Activated CD4-positive, alpha-beta T cell treated with anti-CD3 and anti-CD28 coated beads, Interleukin-2, amount 50 U/mL, for 48 hours (primary cell): ENCODE measurements around the gene ZSWIM4.
A peak's percentile ranks its signal among the peaks of the same experiment; 100 is the strongest.

Source experiments
- DNase-seq, 2 experiments: peaks; one replicate each; pipeline ENCODE4 v3.0.0-alpha.2; 2020

ZSWIM4 gene

DNA sequence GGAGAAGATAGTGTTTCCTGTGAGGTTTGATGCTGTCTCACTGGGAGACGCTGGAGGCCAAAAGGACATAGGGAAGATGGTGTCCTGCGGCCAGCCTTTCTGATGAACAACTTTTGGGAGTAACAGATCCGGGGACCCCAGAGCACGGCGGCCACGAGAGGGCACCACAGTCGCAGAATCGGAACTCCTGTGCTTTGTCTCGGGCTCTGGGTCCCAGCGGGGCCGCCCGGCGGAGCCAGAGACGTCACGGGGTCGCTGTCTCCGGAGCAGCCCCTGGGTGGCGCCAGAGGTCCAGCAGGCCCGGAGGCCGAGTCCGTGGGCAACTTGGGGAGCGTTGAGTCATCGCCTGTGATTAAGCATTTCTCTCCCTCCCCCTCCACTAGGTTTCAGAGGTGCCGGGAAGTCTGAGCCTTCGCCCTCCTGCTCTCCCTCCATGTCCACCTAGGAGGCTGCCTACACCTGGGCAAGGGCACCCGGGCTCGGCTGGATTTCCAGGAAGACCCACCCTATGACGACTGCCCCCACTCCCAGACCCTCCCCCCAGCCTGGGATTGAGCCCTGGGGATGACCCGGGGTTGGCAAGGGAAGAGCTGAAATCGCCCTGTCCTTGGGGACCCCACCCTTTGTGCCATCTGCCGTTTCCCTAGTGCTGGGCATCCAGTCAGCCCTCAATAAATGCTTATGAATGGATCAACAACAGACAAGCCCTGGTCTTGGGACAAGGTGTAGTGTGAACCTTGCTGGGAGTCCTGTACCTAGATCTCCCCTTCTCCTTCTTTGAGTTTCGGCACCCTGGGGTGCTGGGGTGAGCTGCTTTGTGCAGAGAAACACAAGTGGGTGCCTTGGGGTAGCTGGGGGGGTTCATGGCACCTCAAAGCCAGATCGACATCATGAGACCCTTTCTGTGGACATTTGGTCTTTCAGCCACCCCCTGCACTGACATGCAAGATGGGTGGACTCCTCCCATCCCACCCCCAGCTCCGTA is 85.1 kb downstream of the ZSWIM4 start:
- peak; percentile 99 to 100 for DNase-seq

- DNase-seq: peak in 1 of 2 experiments; percentile 38
These were observed 86.0 kb downstream of the ZSWIM4 start for GRCh38 chr19:13881251-13881691.
